ENCODE results near the gene CBX4. TPM values are rescaled to one million over a fixed set of nuclear protein-coding genes. Genes with fewer than 3 reads are reported as not detected.
A peak's percentile ranks its signal among the peaks of the same experiment; 100 is the strongest.

Gene CBX4
- total and polyA plus RNA-seq, 2 of the 13 experiments (the other 11 are each of a cell fraction or from before 2014, with no cell fraction given), result 25.8 to 50.8 TPM

DNA sequence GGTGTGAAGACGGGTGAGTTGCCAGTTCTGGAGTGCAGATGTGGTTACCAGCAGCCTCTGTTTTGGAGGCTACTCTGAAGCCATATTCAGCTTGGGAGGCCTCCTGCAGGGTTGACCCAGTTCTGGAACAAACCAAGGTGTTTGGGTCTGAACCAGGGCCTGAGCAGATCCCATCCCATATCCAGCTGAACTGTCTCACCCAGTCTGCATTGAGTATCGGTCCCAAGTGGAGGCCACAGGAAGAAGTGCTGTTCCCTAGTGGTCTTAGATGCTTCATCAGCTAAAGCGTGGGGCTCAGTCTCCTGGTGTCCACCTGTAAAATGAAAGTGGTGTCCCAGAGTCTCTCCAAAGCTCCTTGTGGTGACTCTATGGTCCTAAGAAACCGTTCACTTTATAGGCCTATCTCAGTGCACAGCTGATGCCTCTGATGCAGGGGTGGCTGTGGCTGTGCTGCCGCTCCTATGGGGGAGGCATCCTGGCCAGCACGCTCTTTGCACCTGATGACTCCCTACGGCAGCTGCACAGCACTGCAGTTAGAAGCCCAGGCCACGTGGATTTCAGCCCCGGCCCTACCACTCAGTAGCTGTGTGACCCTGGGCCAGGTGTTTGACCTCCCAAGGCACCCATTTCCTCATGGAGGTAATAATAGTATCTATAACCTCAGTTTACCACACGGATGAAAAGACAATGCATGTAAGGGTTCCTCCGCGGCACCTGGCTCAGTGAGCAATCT is 21.0 kb downstream of the CBX4 start (continued):
- TF ChIP-seq, protein P1, sequence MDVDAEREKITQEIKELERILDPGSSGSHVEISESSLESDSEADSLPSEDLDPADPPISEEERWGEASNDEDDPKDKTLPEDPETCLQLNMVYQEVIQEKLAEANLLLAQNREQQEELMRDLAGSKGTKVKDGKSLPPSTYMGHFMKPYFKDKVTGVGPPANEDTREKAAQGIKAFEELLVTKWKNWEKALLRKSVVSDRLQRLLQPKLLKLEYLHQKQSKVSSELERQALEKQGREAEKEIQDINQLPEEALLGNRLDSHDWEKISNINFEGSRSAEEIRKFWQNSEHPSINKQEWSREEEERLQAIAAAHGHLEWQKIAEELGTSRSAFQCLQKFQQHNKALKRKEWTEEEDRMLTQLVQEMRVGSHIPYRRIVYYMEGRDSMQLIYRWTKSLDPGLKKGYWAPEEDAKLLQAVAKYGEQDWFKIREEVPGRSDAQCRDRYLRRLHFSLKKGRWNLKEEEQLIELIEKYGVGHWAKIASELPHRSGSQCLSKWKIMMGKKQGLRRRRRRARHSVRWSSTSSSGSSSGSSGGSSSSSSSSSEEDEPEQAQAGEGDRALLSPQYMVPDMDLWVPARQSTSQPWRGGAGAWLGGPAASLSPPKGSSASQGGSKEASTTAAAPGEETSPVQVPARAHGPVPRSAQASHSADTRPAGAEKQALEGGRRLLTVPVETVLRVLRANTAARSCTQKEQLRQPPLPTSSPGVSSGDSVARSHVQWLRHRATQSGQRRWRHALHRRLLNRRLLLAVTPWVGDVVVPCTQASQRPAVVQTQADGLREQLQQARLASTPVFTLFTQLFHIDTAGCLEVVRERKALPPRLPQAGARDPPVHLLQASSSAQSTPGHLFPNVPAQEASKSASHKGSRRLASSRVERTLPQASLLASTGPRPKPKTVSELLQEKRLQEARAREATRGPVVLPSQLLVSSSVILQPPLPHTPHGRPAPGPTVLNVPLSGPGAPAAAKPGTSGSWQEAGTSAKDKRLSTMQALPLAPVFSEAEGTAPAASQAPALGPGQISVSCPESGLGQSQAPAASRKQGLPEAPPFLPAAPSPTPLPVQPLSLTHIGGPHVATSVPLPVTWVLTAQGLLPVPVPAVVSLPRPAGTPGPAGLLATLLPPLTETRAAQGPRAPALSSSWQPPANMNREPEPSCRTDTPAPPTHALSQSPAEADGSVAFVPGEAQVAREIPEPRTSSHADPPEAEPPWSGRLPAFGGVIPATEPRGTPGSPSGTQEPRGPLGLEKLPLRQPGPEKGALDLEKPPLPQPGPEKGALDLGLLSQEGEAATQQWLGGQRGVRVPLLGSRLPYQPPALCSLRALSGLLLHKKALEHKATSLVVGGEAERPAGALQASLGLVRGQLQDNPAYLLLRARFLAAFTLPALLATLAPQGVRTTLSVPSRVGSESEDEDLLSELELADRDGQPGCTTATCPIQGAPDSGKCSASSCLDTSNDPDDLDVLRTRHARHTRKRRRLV (CRISPR knock-in tag; IDR thresholded peaks at IDR 0.05), result no peak
- no peak for TF ChIP-seq ZIK1 (CRISPR knock-in tag; IDR thresholded peaks at IDR 0.05; ENCODE audit: borderline replicate concordance, low read depth)
- TF ChIP-seq PHF21A (CRISPR knock-in tag; IDR thresholded peaks at IDR 0.05), result no peak
- no peak for TF ChIP-seq ZNF557 (CRISPR knock-in tag; IDR thresholded peaks at IDR 0.05)
- TF ChIP-seq ZNF737 (CRISPR knock-in tag; IDR thresholded peaks at IDR 0.05; ENCODE audit: borderline replicate concordance), result no peak
- no peak for TF ChIP-seq RBFOX2 (IDR thresholded peaks at IDR 0.05; ENCODE audit: low read depth, low read length)
- TF ChIP-seq, protein P2, sequence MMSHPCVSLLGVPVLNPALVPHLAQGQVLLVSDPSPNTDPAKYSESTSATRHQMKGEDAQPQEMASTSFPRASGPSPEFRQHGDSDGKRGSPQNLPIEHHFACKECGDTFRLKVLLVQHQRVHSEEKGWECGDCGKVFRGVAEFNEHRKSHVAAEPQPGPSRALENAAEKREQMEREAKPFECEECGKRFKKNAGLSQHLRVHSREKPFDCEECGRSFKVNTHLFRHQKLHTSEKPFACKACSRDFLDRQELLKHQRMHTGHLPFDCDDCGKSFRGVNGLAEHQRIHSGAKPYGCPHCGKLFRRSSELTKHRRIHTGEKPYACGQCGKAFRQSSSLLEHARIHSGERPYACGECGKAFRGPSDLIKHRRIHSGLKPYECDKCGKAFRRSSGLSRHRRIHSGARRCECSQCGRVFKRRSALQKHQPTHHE (CRISPR knock-in tag; IDR thresholded peaks at IDR 0.05; ENCODE audit: borderline replicate concordance), result no peak
- TF ChIP-seq, protein P3, sequence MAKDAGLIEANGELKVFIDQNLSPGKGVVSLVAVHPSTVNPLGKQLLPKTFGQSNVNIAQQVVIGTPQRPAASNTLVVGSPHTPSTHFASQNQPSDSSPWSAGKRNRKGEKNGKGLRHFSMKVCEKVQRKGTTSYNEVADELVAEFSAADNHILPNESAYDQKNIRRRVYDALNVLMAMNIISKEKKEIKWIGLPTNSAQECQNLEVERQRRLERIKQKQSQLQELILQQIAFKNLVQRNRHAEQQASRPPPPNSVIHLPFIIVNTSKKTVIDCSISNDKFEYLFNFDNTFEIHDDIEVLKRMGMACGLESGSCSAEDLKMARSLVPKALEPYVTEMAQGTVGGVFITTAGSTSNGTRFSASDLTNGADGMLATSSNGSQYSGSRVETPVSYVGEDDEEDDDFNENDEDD (CRISPR knock-in tag; IDR thresholded peaks at IDR 0.05; ENCODE audit: borderline replicate concordance), result peak; percentile 62; the same call in 1 of the 2 replicates
- TF ChIP-seq ZNF367 (CRISPR knock-in tag; IDR thresholded peaks at IDR 0.05; ENCODE audit: borderline replicate concordance), result no peak
- TF ChIP-seq, protein P4, sequence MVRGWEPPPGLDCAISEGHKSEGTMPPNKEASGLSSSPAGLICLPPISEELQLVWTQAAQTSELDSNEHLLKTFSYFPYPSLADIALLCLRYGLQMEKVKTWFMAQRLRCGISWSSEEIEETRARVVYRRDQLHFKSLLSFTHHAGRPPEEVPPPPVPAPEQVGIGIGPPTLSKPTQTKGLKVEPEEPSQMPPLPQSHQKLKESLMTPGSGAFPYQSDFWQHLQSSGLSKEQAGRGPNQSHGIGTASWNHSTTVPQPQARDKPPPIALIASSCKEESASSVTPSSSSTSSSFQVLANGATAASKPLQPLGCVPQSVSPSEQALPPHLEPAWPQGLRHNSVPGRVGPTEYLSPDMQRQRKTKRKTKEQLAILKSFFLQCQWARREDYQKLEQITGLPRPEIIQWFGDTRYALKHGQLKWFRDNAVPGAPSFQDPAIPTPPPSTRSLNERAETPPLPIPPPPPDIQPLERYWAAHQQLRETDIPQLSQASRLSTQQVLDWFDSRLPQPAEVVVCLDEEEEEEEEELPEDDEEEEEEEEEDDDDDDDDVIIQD (CRISPR knock-in tag; IDR thresholded peaks at IDR 0.05; ENCODE audit: low read depth), result no peak
- TF ChIP-seq, protein P5, sequence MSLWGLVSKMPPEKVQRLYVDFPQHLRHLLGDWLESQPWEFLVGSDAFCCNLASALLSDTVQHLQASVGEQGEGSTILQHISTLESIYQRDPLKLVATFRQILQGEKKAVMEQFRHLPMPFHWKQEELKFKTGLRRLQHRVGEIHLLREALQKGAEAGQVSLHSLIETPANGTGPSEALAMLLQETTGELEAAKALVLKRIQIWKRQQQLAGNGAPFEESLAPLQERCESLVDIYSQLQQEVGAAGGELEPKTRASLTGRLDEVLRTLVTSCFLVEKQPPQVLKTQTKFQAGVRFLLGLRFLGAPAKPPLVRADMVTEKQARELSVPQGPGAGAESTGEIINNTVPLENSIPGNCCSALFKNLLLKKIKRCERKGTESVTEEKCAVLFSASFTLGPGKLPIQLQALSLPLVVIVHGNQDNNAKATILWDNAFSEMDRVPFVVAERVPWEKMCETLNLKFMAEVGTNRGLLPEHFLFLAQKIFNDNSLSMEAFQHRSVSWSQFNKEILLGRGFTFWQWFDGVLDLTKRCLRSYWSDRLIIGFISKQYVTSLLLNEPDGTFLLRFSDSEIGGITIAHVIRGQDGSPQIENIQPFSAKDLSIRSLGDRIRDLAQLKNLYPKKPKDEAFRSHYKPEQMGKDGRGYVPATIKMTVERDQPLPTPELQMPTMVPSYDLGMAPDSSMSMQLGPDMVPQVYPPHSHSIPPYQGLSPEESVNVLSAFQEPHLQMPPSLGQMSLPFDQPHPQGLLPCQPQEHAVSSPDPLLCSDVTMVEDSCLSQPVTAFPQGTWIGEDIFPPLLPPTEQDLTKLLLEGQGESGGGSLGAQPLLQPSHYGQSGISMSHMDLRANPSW (CRISPR knock-in tag; IDR thresholded peaks at IDR 0.05; ENCODE audit: borderline replicate concordance), result no peak
- TF ChIP-seq, protein P6, sequence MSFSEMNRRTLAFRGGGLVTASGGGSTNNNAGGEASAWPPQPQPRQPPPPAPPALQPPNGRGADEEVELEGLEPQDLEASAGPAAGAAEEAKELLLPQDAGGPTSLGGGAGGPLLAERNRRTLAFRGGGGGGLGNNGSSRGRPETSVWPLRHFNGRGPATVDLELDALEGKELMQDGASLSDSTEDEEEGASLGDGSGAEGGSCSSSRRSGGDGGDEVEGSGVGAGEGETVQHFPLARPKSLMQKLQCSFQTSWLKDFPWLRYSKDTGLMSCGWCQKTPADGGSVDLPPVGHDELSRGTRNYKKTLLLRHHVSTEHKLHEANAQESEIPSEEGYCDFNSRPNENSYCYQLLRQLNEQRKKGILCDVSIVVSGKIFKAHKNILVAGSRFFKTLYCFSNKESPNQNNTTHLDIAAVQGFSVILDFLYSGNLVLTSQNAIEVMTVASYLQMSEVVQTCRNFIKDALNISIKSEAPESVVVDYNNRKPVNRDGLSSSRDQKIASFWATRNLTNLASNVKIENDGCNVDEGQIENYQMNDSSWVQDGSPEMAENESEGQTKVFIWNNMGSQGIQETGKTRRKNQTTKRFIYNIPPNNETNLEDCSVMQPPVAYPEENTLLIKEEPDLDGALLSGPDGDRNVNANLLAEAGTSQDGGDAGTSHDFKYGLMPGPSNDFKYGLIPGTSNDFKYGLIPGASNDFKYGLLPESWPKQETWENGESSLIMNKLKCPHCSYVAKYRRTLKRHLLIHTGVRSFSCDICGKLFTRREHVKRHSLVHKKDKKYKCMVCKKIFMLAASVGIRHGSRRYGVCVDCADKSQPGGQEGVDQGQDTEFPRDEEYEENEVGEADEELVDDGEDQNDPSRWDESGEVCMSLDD (CRISPR knock-in tag; IDR thresholded peaks at IDR 0.05; ENCODE audit: borderline replicate concordance), result no peak
